Measurements from ENCODE around the gene RPTOR.
"Not testable (repeated sequence)": the region's sequence is repeated elsewhere in the genome, so short reads cannot be mapped to it uniquely, and the experiment has no call there.

The RPTOR gene

DNA sequence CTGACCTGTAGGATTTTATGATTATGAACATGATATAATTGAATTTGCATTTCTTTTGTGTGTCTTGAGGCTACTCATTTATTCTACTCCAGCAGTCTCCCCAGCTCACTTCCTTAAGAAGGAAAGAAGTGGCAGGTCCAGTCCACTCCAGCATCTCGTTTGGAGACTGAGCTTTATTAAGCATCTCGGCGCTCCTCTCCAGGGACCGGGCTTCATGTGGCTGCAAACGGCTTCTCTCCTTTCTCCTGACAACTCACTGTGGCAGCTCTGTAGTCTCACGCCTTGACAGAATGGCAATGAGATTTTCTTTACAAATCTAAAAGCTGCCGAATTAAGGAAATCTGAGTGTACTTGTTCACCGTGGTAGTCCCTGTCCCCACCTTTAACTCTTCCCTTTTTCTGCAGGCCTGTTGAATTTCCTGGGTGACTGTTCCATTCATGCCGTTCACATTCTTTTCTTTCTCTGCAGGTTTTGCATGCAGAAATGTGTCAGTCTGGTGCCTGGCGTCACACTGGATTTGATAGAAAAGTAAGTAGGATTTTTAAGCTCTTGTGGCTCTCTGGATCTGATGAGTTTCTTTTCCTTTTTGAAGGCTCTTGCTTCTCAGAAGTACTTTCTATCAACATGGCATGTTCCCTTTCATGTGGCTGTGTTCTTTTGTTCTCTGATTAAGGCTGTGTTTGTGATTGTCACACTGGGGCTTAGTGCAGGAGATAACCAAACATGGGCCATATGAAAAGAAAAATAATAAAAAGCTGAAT, 246.5 kb downstream of the RPTOR start:
- DNase-seq = no peak

DNA sequence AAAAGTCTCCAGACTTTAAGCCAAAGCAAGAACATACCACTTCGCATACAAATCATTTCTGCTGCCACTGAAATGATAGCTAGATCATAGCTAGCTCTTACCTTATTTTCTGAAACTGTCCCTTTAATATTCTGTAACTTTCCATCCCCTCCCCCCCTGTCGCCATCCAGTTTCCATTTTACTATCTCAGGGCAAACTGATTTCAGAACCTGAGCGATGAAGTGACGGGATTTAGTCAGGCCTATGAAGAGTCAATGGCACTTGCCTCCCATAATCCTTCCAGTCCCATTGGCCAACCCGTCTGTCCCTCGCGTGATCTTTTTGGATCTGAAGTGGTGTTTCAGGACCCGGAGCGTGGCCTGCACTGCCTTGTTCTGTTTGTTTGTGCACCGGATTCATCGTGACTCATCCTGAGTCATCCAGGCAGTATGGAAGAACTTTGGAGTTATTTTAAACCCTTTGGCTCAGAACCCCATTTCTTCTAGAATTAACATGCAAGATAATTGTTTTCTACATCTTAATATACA, 247.2 kb downstream of the RPTOR start:
- no peak for DNase-seq

DNA sequence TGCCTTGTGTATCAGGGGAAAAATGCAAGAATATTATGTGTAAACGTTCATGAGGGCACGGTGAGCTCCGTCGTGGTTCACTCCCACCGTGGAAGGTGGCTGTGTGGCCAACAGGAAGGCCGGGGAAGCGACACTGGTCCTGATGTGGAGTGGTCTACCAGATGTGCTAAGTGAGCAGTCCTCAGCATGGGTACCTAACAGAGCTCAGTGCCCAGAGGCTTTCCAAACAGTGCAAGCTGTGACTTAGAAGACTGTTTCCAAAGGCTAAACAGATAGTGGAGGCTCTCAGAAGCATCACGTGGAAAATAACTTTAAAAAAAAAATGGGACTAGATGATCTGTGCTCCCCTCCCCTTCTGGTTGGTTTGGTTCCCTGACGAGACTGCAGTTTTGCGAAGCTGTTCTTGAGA, 247.7 kb downstream of the RPTOR start:
- no peak for DNase-seq

DNA sequence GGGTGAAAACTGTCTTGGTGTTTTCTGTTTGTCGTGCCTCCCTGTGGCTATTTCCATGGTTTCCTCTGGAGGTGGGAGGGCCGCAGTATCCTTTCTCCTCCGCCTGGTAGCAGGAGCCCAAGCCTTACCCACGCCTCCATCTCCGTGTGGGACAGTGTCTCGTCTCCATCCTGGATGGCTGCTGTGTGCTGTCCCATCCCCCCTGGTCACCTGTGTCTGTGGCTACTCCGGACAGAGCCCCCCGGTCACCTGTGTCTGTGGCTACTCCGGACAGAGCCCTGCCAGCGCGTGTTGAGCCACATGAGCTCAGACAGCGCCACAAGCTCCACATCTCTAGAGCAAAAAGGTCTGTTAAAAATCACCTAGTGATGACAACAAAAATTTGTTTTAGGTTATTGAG, 248.8 kb downstream of the RPTOR start:
- DNase-seq = no peak

DNA sequence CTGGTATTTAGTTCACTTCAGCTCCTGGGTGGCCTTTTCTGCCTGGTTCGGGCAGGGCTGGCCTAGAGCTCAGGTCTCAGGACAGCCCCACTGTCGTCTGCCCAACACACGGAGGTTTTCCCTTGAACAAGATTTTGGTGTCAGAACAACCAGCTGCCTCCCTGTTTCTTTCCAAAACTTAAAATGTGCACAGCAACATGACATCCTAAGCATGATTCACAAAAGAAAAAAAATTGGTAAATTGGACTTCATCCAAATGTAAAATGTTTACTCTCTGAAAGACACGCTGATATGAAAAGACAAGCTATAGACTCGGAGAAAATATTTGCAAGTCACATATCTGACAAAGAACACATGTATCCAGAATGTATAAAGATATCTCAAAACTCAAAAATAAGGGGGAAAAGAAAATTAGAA, 249.2 kb downstream of the RPTOR start:
- DNase-seq = no peak

DNA sequence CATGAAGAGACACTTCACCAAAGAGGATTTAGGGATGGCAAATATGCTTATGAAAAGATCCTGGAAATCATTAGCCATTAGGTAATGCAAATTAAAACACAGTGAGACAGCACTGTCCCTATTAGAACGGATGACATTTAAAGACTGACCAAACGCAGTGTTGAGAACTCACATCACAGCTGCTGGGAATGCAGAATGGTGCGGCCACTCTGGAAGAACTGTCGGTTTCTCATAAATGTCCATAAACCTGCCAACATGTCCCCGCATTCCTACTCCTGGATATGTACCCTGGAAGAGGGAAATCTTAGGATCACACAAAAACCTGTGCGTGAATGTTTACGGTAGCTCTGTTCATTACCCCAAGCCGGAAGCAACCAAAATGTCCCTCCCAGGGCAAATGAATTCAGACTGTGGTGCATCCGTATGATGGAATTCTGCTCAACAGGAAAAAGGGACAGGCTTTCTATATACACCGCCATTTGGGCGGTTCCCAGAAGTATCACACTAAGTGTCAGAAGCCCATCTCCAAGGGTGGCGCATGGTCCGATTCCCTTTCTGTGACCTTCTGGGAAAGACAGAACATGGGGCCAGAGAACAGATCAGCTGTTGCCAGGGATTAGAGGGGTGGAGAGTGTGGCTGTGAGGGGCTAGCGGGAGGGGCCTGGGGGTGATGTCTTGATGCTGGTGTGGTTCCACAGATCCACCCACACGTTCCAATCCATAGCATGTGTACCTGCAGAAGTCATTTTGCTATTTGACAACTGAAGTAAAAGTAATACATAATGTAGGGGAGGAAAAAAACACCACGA, 249.8 kb downstream of the RPTOR start:
- no peak for DNase-seq

DNA sequence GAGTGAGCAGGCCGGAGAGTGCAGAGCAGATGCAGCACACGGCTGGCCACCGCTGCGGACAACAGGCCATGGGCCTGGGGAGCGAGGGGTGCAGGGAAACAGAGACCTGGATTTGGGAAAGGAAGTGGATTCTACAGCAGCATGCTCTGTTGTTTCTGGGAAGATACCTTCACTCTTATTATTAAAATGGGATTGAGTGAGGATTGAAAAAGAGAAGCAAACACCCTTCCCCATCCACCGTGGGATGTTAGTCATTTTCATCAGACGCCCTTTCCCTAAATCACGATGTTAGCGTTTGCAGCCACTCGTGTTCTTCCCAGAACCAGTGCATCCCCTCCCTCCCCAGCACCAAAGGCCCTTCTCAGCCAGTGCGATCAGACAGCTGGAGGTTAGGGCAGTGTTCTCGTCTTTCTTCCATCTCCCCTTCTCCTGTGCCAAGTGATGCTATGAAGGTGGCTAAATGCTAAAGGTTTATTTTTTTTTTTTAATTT, 250.5 kb downstream of the RPTOR start:
- no peak for DNase-seq

DNA sequence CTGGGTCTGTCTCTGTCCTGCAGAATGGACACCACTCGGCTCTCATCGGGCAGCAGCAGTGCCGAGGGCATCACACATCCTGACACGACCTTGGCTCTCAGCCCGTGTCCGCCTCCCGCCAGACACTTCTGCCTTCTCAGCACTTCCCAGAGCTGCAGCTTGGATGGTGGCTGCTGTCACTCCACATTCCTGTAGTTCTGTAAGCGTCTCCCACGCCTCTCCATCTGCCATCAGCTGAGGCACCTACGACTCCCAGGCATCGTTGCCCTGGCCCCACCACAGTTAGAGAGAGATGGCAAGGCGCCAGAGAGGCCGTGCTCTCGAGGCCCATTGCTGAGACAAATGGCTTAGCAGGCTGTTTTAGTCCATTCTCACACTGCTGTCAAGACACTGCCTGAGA, 251.1 kb downstream of the RPTOR start:
- DNase-seq = no peak

DNA sequence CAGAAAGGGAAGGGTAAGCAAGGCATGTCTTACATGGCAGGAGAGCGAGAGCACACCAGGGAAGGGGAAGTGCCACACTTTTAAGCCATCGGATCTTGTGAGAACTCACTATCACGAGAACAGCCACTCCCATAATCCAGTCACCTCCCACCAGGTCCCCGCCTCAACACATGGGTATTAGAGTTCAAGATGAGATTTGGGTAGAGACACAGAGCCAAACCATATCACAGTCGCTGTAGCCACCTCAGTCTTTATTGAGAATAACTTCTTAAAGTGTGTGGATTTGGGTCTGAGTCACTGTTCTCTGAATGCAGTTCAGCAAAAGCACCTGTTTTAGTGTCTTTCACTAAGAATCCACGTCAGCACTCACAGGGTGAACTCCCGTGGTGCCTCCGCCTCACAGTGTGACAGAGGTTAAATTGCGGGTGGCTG, 251.8 kb downstream of the RPTOR start:
- DNase-seq = no peak

DNA sequence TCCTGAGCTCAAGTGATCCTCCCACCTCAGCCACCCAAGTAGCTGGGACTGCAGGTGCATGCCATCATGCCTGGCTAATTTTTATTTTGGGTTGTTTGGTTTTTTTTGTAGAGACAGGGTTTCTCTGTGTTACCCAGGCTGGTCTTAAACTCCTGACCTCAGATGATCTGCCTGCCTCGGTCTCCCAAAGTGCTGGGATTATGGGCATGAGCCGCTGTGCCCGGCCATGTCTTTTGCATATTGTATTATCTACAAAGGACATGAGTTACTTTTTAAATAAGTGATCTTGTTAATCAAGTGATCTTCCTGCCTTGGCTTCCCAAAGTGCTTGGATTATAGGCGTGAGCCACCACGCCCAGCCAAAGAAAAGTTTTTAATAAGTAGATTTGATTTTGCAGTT, 252.6 kb downstream of the RPTOR start:
- DNase-seq = not testable (repeated sequence)

DNA sequence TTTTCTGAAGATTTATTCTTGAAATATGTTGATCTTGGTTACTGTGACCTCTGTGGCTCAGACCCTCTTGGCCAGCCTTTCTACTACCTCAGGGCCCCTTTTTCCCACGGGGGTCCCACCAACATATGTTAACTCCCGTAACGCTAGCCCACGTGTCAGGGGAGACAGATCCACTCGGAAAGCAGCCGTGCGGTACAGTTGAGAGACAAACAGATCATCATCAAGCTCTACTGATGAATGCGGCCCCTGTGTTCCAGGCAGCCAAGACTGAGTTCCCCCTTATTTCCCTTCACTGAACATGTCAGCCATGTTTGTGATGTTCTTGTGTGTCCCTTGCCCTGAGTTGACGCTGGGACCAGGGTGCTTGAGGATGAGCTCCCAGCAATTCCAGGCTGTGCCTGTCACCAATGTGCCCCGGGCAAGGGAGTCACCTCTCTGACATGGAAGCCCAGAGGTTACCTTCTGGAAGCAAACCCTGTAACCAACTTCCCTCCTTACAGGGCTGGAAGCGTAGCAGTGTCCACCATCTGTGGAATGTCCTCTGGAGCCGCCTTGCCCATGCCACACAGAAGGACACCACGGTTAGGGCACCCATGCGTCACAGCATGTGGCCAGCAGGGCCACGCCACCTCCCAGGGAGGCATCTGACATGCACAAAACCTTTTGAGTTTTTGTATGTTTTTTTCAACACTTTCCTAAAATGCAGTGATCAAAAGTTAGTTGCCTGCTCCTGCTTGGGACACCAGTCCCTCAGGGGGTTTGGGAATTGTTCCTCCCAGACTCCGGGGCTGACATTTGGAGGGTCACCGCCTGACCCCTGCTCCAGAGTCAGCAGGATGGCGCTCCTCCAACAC, 253.3 kb downstream of the RPTOR start:
- DNase-seq = no peak

DNA sequence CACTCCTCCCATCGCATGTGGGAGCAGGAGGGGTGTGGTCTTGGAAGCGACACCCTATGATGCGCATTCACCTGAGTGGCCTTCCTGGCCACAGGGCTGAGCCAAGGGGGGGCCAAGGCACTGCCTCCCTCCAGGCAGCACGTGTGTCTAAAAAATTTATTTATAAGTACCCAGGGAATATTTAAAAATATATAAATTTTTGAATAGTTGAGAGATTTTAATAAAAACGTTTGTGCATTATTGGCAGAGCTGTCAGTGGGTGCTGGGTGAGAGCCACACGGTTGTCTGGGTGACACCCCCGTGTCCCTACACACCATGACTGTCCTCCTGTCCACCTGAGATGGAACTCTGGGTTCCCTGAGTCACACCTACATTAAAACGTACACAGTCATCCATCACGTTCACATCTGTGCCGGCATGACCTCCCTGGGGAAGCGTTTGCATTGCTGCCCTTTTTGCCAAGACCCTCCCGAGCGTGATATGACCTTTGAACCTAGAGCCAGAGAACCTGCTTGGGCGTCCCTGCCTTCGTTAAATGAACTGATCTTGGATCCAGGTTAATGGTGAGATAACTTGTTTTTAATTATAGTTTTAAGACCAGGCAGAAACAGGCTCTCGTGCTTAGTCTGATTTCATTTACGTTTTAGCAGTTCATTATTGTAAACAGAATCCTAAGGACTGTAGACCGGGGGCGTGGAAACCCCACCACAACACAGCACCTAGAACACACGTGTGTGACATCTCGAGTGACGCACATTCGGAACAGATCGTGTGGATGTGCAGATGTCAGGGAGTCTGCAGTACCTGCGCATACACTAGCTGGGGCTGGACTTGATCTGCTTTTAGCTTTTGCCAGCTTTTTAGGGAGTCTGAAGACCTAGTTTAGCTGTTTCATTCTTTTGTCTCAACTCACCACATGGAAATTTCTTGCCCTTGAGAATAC, 254.2 kb downstream of the RPTOR start:
- no peak for DNase-seq

DNA sequence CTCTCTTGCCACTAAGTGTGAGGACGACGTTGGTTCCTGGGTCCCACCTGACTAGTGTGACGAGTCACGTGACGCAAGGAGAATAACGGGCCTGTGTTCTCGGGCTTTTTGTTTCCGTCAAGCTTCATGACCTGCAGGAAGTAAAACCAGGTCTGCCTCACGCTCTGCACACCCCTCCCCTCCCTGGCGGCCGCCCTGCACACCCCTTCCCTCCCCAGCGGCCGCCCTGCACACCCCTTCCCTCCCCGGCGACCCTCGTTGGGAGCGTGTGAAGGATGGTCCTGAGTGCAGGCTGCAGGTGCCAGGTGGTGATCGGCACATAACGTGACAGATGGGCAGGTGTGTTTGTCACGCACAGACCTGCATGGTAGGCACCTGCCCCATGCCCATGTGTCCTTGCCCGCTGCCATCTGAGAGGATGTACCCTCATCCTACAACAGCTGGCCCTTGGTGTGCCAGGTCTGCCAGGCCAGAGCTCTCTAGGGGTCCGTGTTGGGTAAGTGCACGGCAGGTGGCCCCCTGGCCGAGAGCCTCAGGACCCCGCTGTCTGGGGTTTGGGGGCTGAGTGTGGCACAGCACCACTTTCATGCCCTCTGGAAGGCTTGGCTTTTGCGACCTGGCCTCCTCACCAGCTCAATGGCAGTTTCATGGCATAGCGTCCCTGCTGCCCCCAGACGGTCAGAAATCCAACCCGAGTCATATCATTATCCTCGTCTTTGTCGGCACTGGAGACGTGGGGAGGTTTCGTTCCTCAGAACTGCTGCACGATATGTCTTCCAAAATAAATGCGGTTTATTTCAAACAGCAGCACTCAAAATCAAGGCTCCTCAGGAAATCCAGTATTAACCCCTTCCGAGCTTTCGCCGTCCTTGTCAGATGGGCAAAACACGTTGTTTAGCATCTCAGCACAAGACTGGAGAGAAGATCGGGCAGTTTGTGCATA, 255.2 kb downstream of the RPTOR start:
- DNase-seq = no peak

DNA sequence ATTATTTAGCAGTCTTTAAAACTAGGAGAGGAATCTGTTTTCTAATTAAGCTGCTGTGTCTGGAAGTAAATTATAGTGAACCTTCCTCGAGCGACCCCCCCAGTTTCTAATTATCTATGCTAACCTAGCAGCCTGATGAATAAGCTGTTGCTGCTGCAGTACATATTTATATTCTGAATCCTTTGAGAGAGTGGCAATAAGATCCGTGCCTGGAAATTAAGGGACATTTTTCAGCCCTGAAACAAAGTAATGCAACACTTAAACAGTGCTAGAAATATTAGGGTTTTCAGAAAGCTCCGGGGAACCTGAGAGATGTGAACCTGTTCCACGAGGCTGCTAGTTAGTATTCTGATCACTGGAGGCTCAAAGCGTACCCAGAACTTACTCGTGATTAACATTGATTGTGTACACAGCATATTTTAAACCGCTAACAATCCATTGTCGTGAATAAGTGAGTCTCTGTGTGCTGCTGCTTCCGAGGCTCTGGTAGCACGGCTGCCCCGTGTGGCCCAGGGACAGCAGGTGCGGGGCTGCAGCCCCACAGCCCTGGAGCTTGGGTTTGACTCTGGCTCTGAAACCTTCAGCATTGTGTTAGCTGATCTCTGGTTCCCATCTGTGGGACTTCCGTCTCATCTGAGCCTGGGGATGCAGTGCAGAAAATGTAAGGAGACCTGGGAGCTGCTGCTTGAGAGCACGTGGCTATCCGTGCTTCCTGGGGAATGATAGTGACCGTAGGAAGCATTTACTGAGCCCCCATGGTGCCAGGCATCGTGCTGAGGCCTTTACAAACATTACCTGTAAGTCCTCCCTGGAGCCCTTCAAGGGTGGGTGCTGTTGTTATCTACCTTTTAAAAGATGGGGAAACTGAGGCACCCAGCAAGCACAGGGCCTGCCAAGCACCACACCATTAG, 256.1 kb downstream of the RPTOR start:
- no peak for DNase-seq

DNA sequence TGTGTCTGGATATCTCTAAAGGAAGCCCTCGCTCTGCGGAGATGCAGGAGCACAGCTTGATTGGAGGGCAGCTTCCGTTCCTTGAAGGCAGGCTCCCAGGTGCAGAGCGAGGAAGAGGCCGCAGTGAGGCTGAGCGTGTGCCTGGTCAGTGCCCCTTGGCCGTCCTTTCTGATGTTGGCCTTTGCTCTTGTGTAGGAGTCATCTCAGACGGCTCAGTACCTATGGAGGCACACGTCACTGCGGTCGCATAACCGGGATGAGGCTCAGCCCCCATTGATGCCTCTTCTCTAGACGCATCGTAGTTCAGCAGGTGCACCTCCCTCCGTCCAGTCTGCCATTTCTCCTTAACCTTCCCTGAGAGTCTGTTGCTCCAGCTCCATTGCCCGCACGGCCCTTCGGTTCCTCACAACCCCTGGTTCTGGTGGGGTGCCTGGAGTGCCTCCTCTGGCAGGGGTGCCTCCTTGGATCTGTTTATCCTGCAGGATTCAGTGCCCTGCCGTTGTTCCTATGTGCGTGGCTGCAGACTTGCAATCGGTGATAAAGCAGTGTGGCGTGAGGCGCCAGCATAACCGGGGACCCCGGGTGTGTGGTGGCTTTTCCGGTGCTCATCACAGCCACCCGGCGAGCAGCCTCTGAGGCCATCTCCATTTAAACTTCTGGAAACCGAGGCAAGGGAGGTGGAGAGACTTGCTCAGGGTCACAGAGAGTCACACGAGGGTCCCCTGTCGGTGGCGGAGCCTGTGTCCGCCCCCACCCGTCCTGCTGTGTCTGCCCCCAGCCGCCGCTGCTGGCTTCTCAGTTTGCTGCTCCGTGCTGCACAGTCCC, 258.2 kb downstream of the RPTOR start:
- DNase-seq = no peak

DNA sequence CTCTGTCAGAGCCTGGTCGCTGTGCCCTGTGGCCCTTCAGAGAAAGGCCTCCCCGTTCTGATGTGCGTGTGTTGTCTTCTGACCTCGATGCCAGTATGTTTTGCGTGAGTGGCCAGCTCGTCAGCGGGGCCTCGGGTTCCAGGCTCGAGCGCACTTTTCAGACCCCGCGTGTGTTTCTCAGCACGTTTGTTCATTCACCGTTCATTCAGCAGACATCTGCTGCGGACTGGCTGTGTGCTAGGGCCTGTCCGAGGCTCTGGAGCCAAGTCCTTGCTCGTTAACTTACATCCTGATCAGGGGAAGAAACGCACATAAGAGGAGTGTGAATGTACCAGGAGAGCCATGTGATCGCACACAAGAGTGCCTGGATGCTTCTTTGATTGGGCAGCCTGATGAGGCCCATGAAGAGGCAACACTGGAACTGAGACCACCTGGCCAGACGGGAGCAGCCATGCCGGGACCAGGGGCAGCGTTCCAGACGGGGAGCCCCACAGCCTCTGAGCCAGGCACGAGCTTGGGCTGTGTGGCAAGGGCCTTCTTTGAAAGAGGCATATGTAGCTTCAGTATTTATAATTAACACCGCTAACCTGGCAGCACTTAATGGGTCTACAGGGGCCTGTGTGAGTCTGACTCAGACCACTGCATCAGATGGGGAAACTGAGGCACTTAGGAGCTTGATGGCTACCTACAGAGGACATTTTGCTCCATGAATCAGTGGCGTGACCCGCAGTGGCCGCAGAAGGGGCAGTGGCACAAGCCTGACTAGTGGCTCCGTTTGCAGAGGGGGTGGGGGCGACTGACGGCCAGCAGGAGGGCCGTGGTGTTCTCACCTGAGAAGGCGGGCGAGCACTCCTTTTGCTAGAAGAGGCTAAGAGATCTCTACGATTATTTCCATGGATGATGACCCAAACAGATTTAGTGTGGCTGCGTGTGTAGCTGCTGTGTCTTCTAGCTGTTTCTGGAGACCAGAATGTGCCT, 259.1 kb downstream of the RPTOR start:
- no peak for DNase-seq

DNA sequence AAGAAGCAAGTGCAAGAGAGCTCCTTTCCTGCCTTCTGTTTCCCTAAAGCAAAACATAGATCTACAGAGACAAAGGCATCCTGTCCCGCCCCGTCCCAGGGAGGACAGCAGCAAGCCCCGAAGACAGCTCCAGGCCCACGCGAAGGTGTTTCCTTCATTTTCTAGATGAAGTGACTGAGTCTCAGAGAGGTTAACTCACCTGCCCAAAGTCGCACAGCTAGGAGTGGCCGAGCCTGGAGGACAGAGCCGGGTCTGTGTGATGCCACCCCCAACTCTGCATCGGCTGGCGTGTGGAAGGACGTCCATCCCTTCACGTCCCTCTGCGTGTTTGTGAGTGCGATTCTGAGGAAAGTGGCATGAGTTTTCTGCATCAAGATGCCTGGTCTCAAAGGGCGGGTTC, 259.8 kb downstream of the RPTOR start:
- no peak for DNase-seq

Data from Kasumi-1 (cell line).